NT2/D1 (cell line): Measurements from ENCODE around the gene GLP2R.

Experiments
- DNase-seq: peaks from one replicate; pipeline ENCODE4 v3.0.0-alpha.2; 2011; ENCODE audit warnings: low read depth, low spot score
- H3K27me3 ChIP-seq: 2 replicates; pipeline ENCODE4 v1.6.0; 2011; ENCODE audit warnings: mild to moderate bottlenecking; ENCODE audit not compliant: insufficient read length, insufficient read depth
- H3K36me3 ChIP-seq: 2 replicates; pipeline ENCODE4 v1.6.1; 2011; ENCODE audit warnings: mild to moderate bottlenecking, low read length, mixed read lengths; ENCODE audit not compliant: insufficient read depth, insufficient read length
- H3K4me1 ChIP-seq: 2 replicates; pipeline ENCODE4 v1.5.1; 2011; ENCODE audit not compliant: insufficient read depth, insufficient read length
- H3K4me3 ChIP-seq: 2 replicates; pipeline ENCODE4 v1.5.1; 2011; ENCODE audit warnings: low read depth; ENCODE audit not compliant: insufficient read length
- H3K9ac ChIP-seq: 2 replicates; pipeline ENCODE4 v1.6.0; 2011; ENCODE audit warnings: low read depth; ENCODE audit not compliant: insufficient read length
- H3K9me3 ChIP-seq: 2 replicates; pipeline ENCODE4 v1.5.1; 2011; ENCODE audit warnings: mild to moderate bottlenecking, low read length; ENCODE audit not compliant: insufficient read depth
- SUZ12 ChIP-seq: IDR thresholded peaks from 2 replicates; pipeline ENCODE4 v1.6.1; 2011; ENCODE audit not compliant: insufficient read length, insufficient read depth; ENCODE audit errors: extremely low read depth
- YY1 ChIP-seq: IDR thresholded peaks from 2 replicates; pipeline ENCODE4 v1.6.1; 2011; ENCODE audit not compliant: insufficient read length, insufficient read depth
- ZNF274 ChIP-seq: IDR thresholded peaks from 2 replicates; pipeline ENCODE4 v1.6.1; 2011; ENCODE audit warnings: mild to moderate bottlenecking, low read depth, low read length

The GLP2R gene

GRCh38 chr17:9805769-9806168 lies 20.0 kb upstream of the GLP2R start:
- no peak for DNase-seq
- peaks cover 3% of the 10 kb centered on the region for H3K4me1 ChIP-seq
- H3K27me3 ChIP-seq: no peaks in the 10 kb centered on the region
- H3K36me3 ChIP-seq: no peaks in the 10 kb centered on the region
- TF ChIP-seq ZNF274 (no peak), YY1 (no peak), SUZ12 (no peak)
- no peak overlapping the region for H3K4me3 ChIP-seq
- H3K9me3 ChIP-seq: 0 out of 2 replicates have a peak, but pooled peaks cover 4% of the 10 kb centered on the region
- H3K9ac ChIP-seq: no peak overlapping the region

DNA sequence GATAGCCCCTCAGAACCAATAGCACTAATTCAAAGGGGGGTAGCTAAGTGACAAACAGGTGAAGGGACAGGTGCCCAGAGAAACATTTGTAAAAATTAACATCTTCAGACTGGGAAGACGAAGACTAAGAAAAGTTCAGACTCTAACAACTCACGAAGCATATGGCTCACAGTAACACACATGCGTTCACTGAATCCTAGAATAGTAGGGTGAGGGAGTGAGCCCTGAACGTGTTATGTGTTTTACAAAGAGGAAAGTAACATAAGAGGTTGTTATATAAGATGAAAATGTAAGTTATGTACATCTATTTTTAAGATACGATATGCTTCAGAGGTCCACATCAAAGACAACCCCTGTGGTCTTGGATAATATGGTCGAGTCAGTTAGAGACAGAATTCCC lies 19.0 kb upstream of the GLP2R start:
- Histone ChIP-seq H3K36me3 (no peaks in the 10 kb centered on the region), H3K9me3 (0 out of 2 replicates have a peak, but pooled peaks cover 4% of the 10 kb centered on the region), H3K4me3 (no peak overlapping the region), H3K27me3 (no peaks in the 10 kb centered on the region), H3K9ac (no peak overlapping the region), H3K4me1 (peaks cover 3% of the 10 kb centered on the region)
- no peak for DNase-seq
- TF ChIP-seq SUZ12: no peak
- no peak for TF ChIP-seq ZNF274
- TF ChIP-seq YY1: no peak

GRCh38 chr17:9809409-9809808 lies 16.3 kb upstream of the GLP2R start:
- Histone ChIP-seq H3K4me1 (no peaks in the 10 kb centered on the region), H3K27me3 (no peaks in the 10 kb centered on the region), H3K9me3 (0 out of 2 replicates have a peak, but pooled peaks cover 4% of the 10 kb centered on the region), H3K4me3 (no peak overlapping the region), H3K9ac (no peak overlapping the region), H3K36me3 (no peaks in the 10 kb centered on the region)
- DNase-seq: no peak
- TF ChIP-seq YY1: no peak
- no peak for TF ChIP-seq SUZ12
- TF ChIP-seq ZNF274: no peak

GRCh38 chr17:9810100-9810949 lies 15.4 kb upstream of the GLP2R start:
- no peaks in the 10 kb centered on the region for H3K4me1 ChIP-seq
- H3K27me3 ChIP-seq: no peaks in the 10 kb centered on the region
- no peaks in the 10 kb centered on the region for H3K36me3 ChIP-seq
- H3K9me3 ChIP-seq: 0 out of 2 replicates have a peak, but pooled peaks cover 4% of the 10 kb centered on the region
- no peak overlapping the region for H3K9ac ChIP-seq
- DNase-seq: no peak
- TF ChIP-seq ZNF274 (no peak), YY1 (no peak), SUZ12 (no peak)
- no peak overlapping the region for H3K4me3 ChIP-seq

- no peaks in the 10 kb centered on the region for H3K4me1 ChIP-seq
- 0 out of 2 replicates have a peak, but pooled peaks cover 4% of the 10 kb centered on the region for H3K9me3 ChIP-seq
- no peaks in the 10 kb centered on the region for H3K27me3 ChIP-seq
- no peak overlapping the region for H3K4me3 ChIP-seq
- no peak overlapping the region for H3K9ac ChIP-seq
- no peaks in the 10 kb centered on the region for H3K36me3 ChIP-seq
- no peak for DNase-seq
- TF ChIP-seq SUZ12 (no peak), ZNF274 (no peak), YY1 (no peak)
These were observed 14.6 kb upstream of the GLP2R start for GRCh38 chr17:9811086-9811485.

- TF ChIP-seq ZNF274 (no peak), YY1 (no peak), SUZ12 (no peak)
- no peak overlapping the region for H3K4me3 ChIP-seq
- no peaks in the 10 kb centered on the region for H3K4me1 ChIP-seq
- DNase-seq: no peak
- no peaks in the 10 kb centered on the region for H3K27me3 ChIP-seq
- no peaks in the 10 kb centered on the region for H3K36me3 ChIP-seq
- no peak overlapping the region for H3K9ac ChIP-seq
- H3K9me3 ChIP-seq: 0 out of 2 replicates have a peak, but pooled peaks cover 4% of the 10 kb centered on the region
These were observed 14.2 kb upstream of the GLP2R start for GRCh38 chr17:9811537-9811936.

DNA sequence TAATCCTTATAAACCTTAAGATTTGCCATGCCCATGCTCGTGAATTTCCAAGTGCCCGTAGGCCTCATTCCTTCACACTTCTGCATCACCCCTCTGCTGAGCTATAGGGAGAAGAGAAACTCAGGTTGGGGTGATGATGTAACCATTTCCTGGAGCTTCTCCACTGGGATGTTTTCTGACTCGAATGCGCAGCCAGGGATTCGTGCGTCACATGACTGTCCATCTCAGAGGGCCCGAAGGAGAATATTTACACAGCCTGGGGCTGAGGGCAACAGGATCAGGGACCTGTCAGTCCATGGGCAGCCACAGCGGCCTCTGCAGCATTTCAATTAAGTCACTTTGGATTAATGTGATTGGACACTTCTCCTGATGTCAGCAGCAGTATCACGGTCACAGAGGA lies 12.6 kb upstream of the GLP2R start:
- DNase-seq: no peak
- TF ChIP-seq YY1 (no peak), SUZ12 (no peak), ZNF274 (no peak)
- H3K9me3 ChIP-seq: 0 out of 2 replicates have a peak, but pooled peaks cover 4% of the 10 kb centered on the region
- H3K36me3 ChIP-seq: no peaks in the 10 kb centered on the region
- H3K4me1 ChIP-seq: no peaks in the 10 kb centered on the region
- H3K9ac ChIP-seq: no peak overlapping the region
- H3K4me3 ChIP-seq: no peak overlapping the region
- H3K27me3 ChIP-seq: no peaks in the 10 kb centered on the region
